CD4-positive, alpha-beta T cell treated with Interleukin-10 for 1 hour (primary cell): ENCODE results near the gene GINS1.
"Not testable (repeated sequence)": the region's sequence is repeated elsewhere in the genome, so short reads cannot be mapped to it uniquely, and the experiment has no call there.

ENCODE experiments used
- DNase-seq: peaks from one replicate; pipeline ENCODE4 v3.0.0-alpha.2; 2020

The GINS1 gene

DNA sequence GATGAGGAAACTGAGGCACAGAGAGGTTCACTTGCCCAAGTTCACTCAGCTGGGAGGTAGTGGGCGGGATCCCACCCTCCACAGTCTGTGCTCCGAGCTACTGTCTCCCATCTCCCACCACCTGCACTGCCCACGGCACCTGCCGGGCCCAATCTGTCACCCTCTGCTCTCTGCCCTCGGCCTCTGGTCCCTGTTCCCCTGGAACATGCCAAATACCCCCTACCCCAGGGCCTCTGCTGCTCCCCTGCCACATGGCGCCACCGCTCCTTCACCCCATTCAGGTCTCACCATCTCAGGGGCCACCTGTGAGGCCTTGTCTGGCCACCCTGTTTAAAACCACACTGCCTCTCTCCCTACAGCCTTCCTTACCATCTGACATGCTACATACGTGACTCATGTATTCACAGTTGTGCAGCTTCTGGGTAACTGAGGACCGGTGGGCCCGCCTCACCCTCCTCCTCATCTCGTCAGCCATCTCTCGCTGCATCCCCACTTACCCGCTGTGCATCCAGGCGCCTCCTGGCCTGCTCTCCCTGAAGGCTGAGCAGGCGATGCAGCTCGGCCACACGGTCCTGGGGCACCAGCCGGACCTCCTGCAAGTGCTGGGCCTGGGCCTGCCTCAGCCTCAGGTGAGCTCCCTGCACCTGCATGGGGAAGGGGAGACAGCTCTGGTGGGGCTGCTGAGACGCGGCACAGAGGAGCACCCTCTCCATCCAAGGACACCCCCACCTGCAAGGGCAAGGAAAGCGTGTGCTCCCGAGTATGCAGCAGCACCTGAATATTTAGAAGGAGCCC lies 50.6 kb downstream of the GINS1 start:
- no peak for DNase-seq

DNA sequence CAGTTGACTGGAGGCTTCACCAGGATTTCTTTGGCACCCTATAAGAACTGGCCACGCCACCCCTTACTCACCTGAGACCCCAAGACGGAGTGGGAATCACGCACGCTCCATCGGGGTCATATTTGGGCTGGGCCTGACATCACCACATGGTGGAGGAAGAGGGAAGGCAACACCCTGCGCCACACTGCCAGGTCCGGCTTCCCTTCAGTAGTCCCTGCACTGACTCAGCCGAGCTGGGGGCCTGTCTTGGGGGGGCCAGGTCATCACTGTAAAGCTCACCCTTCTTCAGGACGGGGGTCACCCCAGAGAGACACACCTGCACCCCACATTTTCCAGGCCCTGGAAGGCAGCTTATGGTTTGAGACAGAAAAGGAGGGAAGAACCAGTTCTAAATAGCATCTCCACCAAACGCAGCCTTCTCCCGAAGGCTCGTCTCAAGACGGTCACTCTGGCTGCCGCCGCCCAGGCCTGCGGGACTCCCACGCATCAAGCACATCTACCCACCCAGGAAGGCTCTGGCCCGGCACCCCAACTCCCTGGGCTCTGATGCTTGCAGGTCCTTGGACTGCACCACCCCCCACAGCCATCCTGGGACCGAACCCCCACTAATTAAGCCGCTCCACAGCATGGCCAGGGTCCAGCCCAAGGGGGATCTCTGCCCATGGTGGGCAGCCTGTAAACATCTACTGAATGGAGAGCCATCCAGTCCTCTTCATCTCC lies 51.8 kb downstream of the GINS1 start:
- no peak for DNase-seq

- no peak for DNase-seq
Observed at GRCh38 chr20:25459916-25460535, 52.6 kb downstream of the GINS1 start.

GRCh38 chr20:25460566-25461280 lies 53.2 kb downstream of the GINS1 start:
- no peak for DNase-seq

GRCh38 chr20:25461281-25461650 lies 53.8 kb downstream of the GINS1 start:
- DNase-seq, result no peak

- DNase-seq, result no peak
Observed at GRCh38 chr20:25461786-25462545, 54.5 kb downstream of the GINS1 start.

GRCh38 chr20:25464501-25465242 lies 57.2 kb downstream of the GINS1 start:
- DNase-seq, result no peak

DNA sequence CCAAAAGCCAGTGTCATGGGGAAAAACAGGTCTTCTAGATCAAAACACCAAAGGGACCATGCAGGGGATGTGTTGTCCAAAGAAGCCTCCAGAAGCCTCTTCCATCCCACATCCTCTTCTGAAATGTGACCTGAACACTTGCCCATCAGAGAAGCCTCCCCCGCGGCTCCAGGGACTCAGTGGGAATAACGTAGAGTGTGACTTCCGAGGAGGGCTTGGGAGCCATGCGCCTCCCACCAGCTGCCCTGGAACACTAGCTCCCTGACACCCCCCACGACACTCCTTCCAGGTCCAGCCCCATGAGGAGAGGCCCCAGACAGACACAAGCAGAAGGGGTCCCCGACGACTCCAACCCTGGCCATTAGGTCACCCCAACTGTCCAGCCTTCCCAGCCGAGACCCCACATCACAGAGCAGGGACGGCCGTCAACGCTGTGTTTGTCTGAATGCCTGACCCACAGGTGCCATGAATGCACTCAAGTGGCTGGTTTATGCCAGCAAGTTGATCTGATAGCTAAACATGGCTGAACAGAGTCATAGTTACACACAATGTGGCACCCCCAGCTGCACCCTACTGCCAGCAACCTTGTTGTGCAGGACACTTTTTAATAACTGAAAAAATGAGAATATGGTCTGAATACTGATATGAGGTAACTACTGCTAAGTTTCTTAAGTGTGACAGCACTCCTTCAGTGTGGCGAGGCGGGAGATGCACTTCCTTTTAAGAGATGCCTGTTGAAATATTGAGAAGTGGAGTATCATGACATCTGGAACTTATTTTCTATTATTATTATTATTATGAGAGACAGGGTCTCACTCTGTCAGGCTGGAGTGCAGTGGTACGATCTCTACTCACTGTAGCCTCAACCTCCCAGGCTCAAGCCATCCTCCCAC lies 58.0 kb downstream of the GINS1 start:
- DNase-seq, result no peak

GRCh38 chr20:25466846-25467245 lies 59.4 kb downstream of the GINS1 start:
- DNase-seq, result no peak

DNA sequence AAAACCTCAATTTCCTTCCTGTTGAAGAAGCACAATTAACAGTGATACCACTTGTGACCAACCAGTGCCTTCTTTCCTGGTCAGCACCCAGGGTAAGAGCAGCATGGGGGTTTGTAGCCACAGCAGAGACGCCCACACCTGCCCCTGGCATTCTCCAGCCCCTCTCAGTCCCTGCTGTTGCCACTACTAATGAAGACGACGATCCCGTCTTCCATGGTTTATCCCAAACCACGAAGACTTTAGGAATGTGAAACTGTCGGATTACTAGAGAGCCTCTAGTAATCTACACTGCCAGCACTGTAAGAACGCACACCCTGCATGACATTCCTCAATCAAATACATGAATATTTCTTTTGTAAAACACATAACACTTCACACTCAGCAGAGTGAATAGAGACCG lies 60.0 kb downstream of the GINS1 start:
- DNase-seq, result no peak

DNA sequence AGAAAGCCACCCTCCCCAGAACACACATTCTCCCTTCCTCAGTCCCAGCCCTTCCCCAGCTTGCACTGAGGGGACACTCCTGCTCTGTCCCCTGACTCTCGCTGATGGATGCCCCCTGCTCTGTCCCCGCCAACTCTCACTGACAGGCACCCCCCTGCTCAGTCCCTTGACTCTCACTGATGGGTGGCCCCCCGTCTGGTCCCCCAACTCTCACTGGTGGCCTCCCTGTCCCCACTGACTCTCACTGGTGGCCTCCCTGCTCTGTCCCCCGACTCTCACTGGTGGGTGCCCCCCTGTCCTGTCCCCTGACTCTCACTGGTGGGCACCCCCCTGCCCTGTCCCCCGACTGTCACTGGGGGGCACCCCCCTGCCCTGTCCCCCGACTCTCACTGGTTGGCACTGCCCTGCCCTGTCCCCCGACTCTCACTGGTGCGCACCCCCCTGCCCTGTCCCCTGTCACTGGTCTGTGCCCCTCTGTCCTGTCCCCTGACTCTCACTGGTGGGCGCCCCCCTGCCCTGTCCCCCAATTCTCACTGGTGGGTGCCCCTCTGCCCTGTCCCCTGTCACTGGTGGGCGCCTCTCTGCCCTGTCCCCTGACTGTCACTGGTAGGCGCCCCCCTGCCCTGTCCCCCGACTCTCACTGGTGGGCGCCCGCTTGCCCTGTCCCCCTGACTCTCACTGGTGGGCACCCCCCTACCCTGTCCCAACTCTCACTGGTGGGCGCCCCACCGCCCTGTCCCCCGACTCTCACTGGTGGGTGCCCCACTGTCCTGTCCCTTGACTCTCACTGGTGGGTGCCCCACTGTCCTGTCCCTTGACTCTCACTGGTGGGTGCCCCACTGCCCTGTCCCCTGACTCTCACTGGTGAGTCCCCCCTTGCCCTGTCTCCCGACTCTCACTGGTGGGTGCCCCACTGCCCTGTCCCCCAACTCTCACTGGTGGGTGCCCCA lies 60.9 kb downstream of the GINS1 start:
- no peak for DNase-seq

GRCh38 chr20:25469558-25469957 lies 62.1 kb downstream of the GINS1 start:
- DNase-seq, result no peak

DNA sequence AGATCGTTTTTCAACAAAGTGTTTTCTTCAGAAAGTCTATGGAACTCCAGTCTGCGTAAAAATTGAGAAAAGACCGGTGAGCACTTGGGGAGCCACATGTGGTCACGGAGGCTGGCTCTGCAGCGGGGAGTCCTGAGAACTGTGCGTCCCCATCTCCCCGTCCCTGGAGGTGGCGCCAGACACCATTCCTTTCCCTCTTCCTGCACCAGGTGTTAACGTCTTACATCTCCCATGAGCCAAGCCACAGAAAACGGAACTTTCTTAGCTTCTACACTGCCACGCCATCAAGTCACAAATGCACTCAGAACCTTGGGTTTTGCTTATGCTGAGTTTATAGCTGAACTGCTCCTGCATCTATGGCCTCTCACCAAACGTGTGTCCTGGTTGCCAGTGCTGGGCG lies 62.6 kb downstream of the GINS1 start:
- peak; percentile 49 for DNase-seq

- no peak for DNase-seq
Observed at GRCh38 chr20:25471020-25471419, 63.5 kb downstream of the GINS1 start.

GRCh38 chr20:25473297-25473696 lies 65.8 kb downstream of the GINS1 start:
- not testable (repeated sequence) for DNase-seq

- DNase-seq, result no peak
Observed at GRCh38 chr20:25476106-25477013, 68.9 kb downstream of the GINS1 start.

GRCh38 chr20:25477014-25477882 lies 69.8 kb downstream of the GINS1 start:
- DNase-seq, result no peak
